ENCODE results near the gene MAST2.

DNA sequence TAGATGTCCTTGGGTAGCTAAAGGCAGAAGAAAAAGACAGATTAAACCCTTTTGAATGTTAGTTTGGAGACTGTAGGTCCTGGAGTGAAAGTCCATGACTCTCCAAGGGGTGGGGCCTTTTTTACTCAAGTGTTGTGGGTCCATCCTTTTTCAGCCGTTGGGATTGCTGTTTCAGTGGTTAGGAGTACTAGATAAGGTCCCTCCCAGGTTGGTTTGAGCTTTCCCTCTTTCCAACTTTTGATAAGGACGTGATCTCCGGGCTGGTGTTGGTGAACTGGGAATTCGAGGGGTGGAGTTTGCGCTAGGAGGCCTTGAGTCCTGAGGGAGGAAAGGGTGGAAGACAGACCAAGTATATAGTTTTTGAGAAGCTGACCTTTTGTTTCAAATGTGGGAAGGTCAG, 47.7 kb upstream of the MAST2 start:
- TF ChIP-seq POLR2A (IDR thresholded peaks at IDR 0.05; ENCODE audit: low read depth), result no peak
- TF ChIP-seq, protein P1, sequence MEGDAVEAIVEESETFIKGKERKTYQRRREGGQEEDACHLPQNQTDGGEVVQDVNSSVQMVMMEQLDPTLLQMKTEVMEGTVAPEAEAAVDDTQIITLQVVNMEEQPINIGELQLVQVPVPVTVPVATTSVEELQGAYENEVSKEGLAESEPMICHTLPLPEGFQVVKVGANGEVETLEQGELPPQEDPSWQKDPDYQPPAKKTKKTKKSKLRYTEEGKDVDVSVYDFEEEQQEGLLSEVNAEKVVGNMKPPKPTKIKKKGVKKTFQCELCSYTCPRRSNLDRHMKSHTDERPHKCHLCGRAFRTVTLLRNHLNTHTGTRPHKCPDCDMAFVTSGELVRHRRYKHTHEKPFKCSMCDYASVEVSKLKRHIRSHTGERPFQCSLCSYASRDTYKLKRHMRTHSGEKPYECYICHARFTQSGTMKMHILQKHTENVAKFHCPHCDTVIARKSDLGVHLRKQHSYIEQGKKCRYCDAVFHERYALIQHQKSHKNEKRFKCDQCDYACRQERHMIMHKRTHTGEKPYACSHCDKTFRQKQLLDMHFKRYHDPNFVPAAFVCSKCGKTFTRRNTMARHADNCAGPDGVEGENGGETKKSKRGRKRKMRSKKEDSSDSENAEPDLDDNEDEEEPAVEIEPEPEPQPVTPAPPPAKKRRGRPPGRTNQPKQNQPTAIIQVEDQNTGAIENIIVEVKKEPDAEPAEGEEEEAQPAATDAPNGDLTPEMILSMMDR (IDR thresholded peaks at IDR 0.05), result no peak
- no peak for TF ChIP-seq EP300 (IDR thresholded peaks at IDR 0.05)

Measured in esophagus muscularis mucosa (tissue), 4 donors.